Activated T-helper 17 cell treated with anti-CD3 and anti-CD28 coated beads, Interleukin-2, amount 50 U/mL, for 72 hours (primary cell): ENCODE data around the gene CD7. TPM values are rescaled to one million over a fixed set of nuclear protein-coding genes. Genes with fewer than 3 reads are reported as not detected.

Source experiments
- ATAC-seq: fragments of 150-1000 bp; cut with Tn5 transposase; replicated peaks from 2 replicates; pipeline ENCODE4 v1.10.0; 2021; ENCODE audit warnings: mild to moderate bottlenecking, moderate library complexity
- H3K27ac Mint-ChIP-seq: one replicate; pipeline ENCODE4 v1.8.0; 2022; ENCODE audit warnings: mixed read lengths
- H3K27me3 Mint-ChIP-seq: one replicate; pipeline ENCODE4 v1.8.0; 2022; ENCODE audit warnings: mixed read lengths
- H3K36me3 Mint-ChIP-seq: one replicate; pipeline ENCODE4 v1.8.0; 2022; ENCODE audit warnings: low read depth, mild to moderate bottlenecking, mixed read lengths
- H3K4me1 Mint-ChIP-seq: one replicate; pipeline ENCODE4 v1.8.0; 2022; ENCODE audit warnings: mixed read lengths
- H3K4me3 Mint-ChIP-seq: one replicate; pipeline ENCODE4 v1.8.0; 2022; ENCODE audit warnings: mild to moderate bottlenecking, mixed read lengths
- H3K9me3 Mint-ChIP-seq: one replicate; pipeline ENCODE4 v1.8.0; 2022; ENCODE audit warnings: mixed read lengths
- total RNA-seq, 2 donors: library from RNA; stranded (reverse); gene quantifications; one replicate each; pipeline ENCODE4 v1.2.3, GENCODE V29; 2022

Gene CD7
- total RNA-seq, 2 donors from 2014 or later, result 193 to 378 TPM

DNA sequence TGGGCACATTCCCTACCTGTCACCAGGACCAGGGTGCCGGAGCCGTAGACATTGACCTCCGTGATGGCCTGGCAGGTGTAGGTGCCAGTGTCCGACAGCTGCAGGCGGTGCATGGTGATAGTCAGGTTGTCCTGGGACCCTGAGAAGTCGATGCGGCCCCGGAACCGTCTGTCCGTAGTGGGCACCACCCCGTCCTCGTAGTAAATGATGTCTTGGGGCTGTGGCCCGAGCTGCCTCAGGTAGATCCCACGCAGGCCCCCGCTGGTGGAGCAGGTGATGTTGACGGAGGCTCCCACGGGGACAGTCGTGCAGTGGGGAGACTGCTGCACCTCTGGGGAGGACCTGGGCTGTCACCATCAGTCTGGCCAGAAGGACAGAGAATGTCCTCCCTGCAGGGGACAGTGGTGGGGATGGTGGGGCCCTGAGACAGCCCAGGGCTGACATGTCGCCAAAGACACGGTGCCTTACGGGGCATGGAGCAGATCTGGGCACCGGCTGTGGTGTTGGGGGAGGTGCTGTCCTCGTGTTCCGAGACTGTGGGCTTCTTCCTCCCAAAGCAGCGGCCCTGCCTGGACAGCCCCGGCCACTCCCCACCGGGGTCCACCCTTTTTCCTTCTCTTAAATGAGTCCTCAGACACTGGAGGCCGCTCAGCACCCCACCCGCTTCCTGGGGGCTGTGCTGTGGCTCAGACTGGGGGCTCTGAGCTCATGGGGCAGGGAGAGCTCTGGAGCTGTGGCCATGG, 586 bp downstream of the CD7 start:
- Mint-ChIP-seq H3K9me3 (no peaks in the 10 kb centered on the region), H3K27ac (no peak overlapping the region), H3K4me1 (peaks cover 6% of the 10 kb centered on the region), H3K27me3 (no peaks in the 10 kb centered on the region), H3K4me3 (no peak overlapping the region), H3K36me3 (peaks cover 56% of the 10 kb centered on the region)
- peak; percentile 18 for ATAC-seq

DNA sequence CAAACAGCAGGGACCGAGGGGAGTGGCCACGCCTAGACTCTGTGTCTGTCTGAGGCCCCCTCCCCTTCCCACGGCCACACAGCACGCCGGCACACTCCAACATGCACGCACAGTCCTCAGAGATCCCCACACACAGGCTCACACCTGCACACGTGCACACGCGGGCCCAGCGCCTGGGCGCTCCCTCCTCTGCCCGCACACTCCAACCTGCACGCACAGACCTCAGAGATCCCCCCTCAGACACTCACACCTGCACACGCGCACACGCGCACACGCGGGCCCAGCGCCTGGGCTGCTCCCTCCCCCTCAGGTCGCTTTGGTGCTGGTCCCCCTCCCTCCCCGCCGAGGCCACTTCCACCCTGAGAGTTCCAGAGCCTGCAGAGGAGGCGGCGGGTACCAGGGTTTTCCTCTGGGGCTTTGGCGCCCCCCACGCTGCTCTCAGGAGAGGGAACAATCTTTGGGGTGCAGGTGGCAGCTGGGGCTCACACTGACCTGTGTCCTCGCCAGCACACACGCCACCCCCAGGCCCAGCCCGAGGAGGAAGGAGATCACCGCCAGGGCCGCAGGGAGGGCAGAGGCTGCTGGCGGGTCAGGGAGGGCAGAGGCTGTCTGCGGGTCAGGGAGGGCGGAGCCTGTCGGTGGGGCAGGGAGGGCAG, 1.6 kb downstream of the CD7 start:
- Mint-ChIP-seq H3K27me3 (no peaks in the 10 kb centered on the region), H3K9me3 (no peaks in the 10 kb centered on the region), H3K4me1 (peaks cover under 1% of the 10 kb centered on the region), H3K36me3 (peaks cover 46% of the 10 kb centered on the region), H3K27ac (no peak overlapping the region), H3K4me3 (no peak overlapping the region)
- peak; percentile 67 for ATAC-seq

GRCh38 chr17:82314727-82315605, 2.4 kb downstream of the CD7 start:
- H3K27ac Mint-ChIP-seq, result no peak overlapping the region
- no peaks in the 10 kb centered on the region for H3K9me3 Mint-ChIP-seq
- no peak overlapping the region for H3K4me3 Mint-ChIP-seq
- no peak for ATAC-seq
- H3K27me3 Mint-ChIP-seq, result no peaks in the 10 kb centered on the region
- H3K36me3 Mint-ChIP-seq, result peaks cover 46% of the 10 kb centered on the region
- no peaks in the 10 kb centered on the region for H3K4me1 Mint-ChIP-seq

GRCh38 chr17:82314012-82314726, 3.2 kb downstream of the CD7 start:
- H3K27me3 Mint-ChIP-seq, result no peaks in the 10 kb centered on the region
- H3K9me3 Mint-ChIP-seq, result no peaks in the 10 kb centered on the region
- peaks cover 46% of the 10 kb centered on the region for H3K36me3 Mint-ChIP-seq
- H3K27ac Mint-ChIP-seq, result no peak overlapping the region
- no peak for ATAC-seq
- no peak overlapping the region for H3K4me3 Mint-ChIP-seq
- H3K4me1 Mint-ChIP-seq, result no peaks in the 10 kb centered on the region

DNA sequence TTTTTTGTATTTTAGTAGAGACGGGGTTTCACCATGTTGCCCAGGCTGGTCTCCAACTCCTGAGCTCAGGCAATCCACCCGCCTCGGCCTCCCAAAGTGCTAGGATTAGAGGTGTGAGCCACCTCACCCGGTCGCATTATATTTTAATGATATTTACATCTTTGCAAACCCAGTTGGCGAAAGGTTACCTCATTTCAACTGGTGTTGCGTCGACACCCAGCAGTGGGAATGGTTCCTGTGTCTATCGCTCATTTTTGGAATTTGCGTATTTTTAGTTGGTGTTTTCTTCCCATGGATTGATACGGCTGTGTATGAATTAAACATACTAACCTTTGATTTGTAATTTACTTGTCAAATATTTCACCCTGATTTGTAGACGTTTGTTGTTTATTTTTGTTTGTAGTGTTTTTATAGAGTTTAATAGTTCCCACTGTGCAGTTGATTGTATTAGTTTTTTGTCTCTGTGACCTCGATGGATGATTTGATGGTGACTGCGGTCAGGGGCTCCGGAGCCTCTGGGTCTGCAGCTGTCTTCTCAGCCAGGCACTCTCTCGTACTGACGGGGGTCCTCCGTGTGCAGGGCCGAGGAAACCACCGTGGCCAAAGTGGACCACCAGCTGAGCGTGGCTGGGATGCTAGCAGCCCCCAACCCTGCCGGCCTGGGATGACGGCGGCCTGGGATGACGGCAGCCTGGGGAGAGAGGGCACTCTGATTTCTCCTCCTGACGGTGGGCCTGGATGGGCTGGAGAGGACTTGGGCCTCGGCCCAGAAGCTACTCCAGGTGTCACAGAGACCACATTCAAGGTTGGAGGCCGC, 4.0 kb downstream of the CD7 start:
- no peaks in the 10 kb centered on the region for H3K27me3 Mint-ChIP-seq
- ATAC-seq, result no peak
- peaks cover 46% of the 10 kb centered on the region for H3K36me3 Mint-ChIP-seq
- H3K9me3 Mint-ChIP-seq, result no peaks in the 10 kb centered on the region
- peak overlapping the region; percentile 31 for H3K27ac Mint-ChIP-seq
- peaks cover 5% of the 10 kb centered on the region for H3K4me1 Mint-ChIP-seq
- H3K4me3 Mint-ChIP-seq, result no peak overlapping the region

GRCh38 chr17:82311971-82312370, 5.4 kb downstream of the CD7 start:
- Mint-ChIP-seq H3K27me3 (no peaks in the 10 kb centered on the region), H3K4me3 (no peak overlapping the region), H3K36me3 (peaks cover 39% of the 10 kb centered on the region), H3K4me1 (peaks cover 10% of the 10 kb centered on the region), H3K9me3 (no peaks in the 10 kb centered on the region), H3K27ac (no peak overlapping the region)
- ATAC-seq, result no peak

GRCh38 chr17:82310877-82311276, 6.5 kb downstream of the CD7 start:
- H3K27ac Mint-ChIP-seq, result no peak overlapping the region
- no peak overlapping the region for H3K4me3 Mint-ChIP-seq
- no peak for ATAC-seq
- H3K4me1 Mint-ChIP-seq, result peaks cover 14% of the 10 kb centered on the region
- no peaks in the 10 kb centered on the region for H3K9me3 Mint-ChIP-seq
- peaks cover 36% of the 10 kb centered on the region for H3K36me3 Mint-ChIP-seq
- no peaks in the 10 kb centered on the region for H3K27me3 Mint-ChIP-seq

GRCh38 chr17:82309656-82310570, 7.5 kb downstream of the CD7 start:
- Mint-ChIP-seq H3K4me1 (peaks cover 14% of the 10 kb centered on the region), H3K4me3 (no peak overlapping the region), H3K27ac (peak overlapping the region; percentile 6), H3K9me3 (no peaks in the 10 kb centered on the region), H3K36me3 (peaks cover 26% of the 10 kb centered on the region), H3K27me3 (no peaks in the 10 kb centered on the region)
- no peak for ATAC-seq

GRCh38 chr17:82305727-82306300, 11.6 kb downstream of the CD7 start:
- Mint-ChIP-seq H3K27ac (peak overlapping the region; percentile 98), H3K9me3 (no peaks in the 10 kb centered on the region), H3K4me1 (peaks cover 15% of the 10 kb centered on the region), H3K4me3 (peak overlapping the region; percentile 70), H3K36me3 (peaks cover 8% of the 10 kb centered on the region), H3K27me3 (no peaks in the 10 kb centered on the region)
- no peak for ATAC-seq

DNA sequence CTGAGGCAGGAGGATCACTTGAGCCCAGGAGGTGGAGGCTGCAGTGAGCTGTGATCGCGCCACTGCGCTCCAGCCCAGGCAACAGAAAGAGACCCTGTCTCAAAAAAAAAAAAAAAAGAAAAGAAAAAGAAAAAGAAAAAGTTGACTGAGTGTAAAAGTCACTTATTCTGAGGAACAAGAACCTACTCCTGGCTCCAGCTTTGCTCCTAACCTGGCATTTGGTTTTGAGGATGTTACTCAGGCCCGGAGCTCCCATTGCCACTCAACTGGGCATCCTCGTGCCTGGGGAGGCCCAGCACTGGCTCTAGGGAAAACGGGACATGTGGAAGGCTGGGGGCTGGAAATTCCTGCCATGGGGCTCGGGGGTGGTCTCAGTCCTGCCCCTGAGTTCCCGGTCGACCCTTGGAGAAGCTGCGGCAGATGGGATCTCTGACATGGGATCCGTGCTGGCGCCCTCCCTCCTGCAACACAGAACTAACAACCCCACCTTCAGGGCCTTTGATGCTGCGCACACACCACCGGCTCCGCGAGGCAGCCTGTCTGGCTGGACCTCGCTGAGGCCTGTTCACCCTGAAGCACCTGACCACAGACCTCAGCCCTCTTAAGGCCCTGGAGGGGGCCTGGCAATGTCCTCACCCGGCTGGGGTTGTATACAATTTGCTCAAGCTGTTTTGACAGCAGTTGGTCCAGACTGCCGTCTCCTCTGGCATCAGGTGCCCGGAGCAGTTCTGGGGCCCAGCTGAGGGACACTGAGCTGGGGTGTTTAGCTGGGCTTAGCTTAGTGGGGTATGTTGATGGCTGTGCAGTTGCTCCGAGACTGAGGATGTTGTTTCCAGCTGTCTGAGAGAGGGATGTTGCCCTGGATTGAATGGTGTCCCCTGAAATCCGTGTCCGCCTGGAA, 12.3 kb downstream of the CD7 start:
- peak overlapping the region; percentile 70 for H3K4me3 Mint-ChIP-seq
- H3K4me1 Mint-ChIP-seq, result peaks cover 19% of the 10 kb centered on the region
- no peak for ATAC-seq
- H3K27me3 Mint-ChIP-seq, result no peaks in the 10 kb centered on the region
- peak overlapping the region; percentile 98 for H3K27ac Mint-ChIP-seq
- H3K9me3 Mint-ChIP-seq, result no peaks in the 10 kb centered on the region
- H3K36me3 Mint-ChIP-seq, result peaks cover 15% of the 10 kb centered on the region

GRCh38 chr17:82303944-82304808, 13.2 kb downstream of the CD7 start:
- peaks cover 25% of the 10 kb centered on the region for H3K4me1 Mint-ChIP-seq
- H3K36me3 Mint-ChIP-seq, result peaks cover 24% of the 10 kb centered on the region
- peak overlapping the region; percentile 100 for H3K27ac Mint-ChIP-seq
- peak overlapping the region; percentile 85 for H3K4me3 Mint-ChIP-seq
- no peaks in the 10 kb centered on the region for H3K9me3 Mint-ChIP-seq
- no peaks in the 10 kb centered on the region for H3K27me3 Mint-ChIP-seq
- no peak for ATAC-seq
